HepG2 (cell line): ENCODE data around the gene CRYAB. TPM values are rescaled to one million over a fixed set of nuclear protein-coding genes. Genes with fewer than 3 reads are reported as not detected.
A peak's percentile ranks its signal among the peaks of the same experiment; 100 is the strongest.

Source experiments
- HDAC6 ChIP-seq: fragments of 200-600 bp; sonication (generic); IDR thresholded peaks from 2 replicates; pipeline ENCODE4 v1.7.0; 2017; ENCODE audit warnings: mild to moderate bottlenecking, antibody characterized with exemption, low read length, low read depth
- KLF12 ChIP-seq: sonication (generic); formaldehyde crosslinking; IDR thresholded peaks from 2 replicates; pipeline ENCODE4 v1.4.0; 2020; ENCODE audit warnings: missing genetic modification reagents, borderline replicate concordance
- PLRG1 ChIP-seq: fragments of 450-650 bp; conservative IDR thresholded peaks from 2 replicates; pipeline ENCODE4 v1.6.1; 2016
- ZBTB21 ChIP-seq: sonication (generic); formaldehyde crosslinking; IDR thresholded peaks from 2 replicates; pipeline ENCODE4 v1.4.0; 2020; ENCODE audit warnings: missing genetic modification reagents
- ZFP82 ChIP-seq: sonication (generic); formaldehyde crosslinking; IDR thresholded peaks from 2 replicates; pipeline ENCODE4 v1.5.1; 2020; ENCODE audit warnings: mild to moderate bottlenecking, missing genetic modification reagents, borderline replicate concordance
- ZMAT3 ChIP-seq: sonication (generic); formaldehyde crosslinking; conservative IDR thresholded peaks from 2 replicates; pipeline ENCODE4 v1.7.0; 2021; ENCODE audit warnings: missing genetic modification reagents
- ZMYM3 ChIP-seq: sonication (generic); formaldehyde crosslinking; IDR thresholded peaks from 2 replicates; pipeline ENCODE4 v1.5.1; 2020; ENCODE audit warnings: mild to moderate bottlenecking, missing genetic modification reagents
- ZNF234 ChIP-seq: sonication (generic); formaldehyde crosslinking; conservative IDR thresholded peaks from 2 replicates; pipeline ENCODE4 v1.5.1; 2020; ENCODE audit warnings: mild to moderate bottlenecking, missing genetic modification reagents
- ZNF263 ChIP-seq: sonication (generic); formaldehyde crosslinking; IDR thresholded peaks from 2 replicates; pipeline ENCODE4 v1.4.0; 2020; ENCODE audit warnings: missing genetic modification reagents
- ZNF552 ChIP-seq: sonication (generic); formaldehyde crosslinking; IDR thresholded peaks from 2 replicates; pipeline ENCODE4 v1.9.0; 2022; ENCODE audit warnings: missing genetic modification reagents, mild to moderate bottlenecking, borderline replicate concordance
- ZNF660 ChIP-seq: sonication (generic); formaldehyde crosslinking; IDR thresholded peaks from 2 replicates; pipeline ENCODE4 v1.5.1; 2020; ENCODE audit warnings: mild to moderate bottlenecking, low read depth, missing genetic modification reagents, borderline replicate concordance
- ZZZ3 ChIP-seq: sonication (generic); formaldehyde crosslinking; IDR thresholded peaks from 2 replicates; pipeline ENCODE4 v1.4.0; 2020; ENCODE audit warnings: missing genetic modification reagents, mild to moderate bottlenecking, borderline replicate concordance
- polyA plus RNA-seq, 8 experiments: library from polyadenylated mRNA; depleted of rRNA in 3 of 8; stranded (reverse) in 7 of 8; unstranded in 1 of 8; fragments of >200 nt; fragmentation: Illumina TruSeq in 4 of 8; extraction: Trizol in 4 of 8; gene quantifications; 2 replicates each; pipeline versions ENCODE4 v1.2.1 to v1.2.3, GENCODE V29; 2011 to 2016; ENCODE audit warnings: low read depth in 4 of 8, missing spikeins in 1 of 8, mixed read lengths in 1 of 8; ENCODE audit not compliant: insufficient read depth in 1 of 8
- total RNA-seq, 5 experiments: library from RNA; depleted of rRNA; stranded (reverse); fragments of >200 nt; fragmentation: Illumina TruSeq; extraction: Trizol; gene quantifications; 2 replicates each; pipeline ENCODE4 v1.2.3, GENCODE V29; 2016; ENCODE audit warnings: low read depth in 1 of 5
- TF ChIP-seq, protein P1 (sequence below): sonication (generic); formaldehyde crosslinking; IDR thresholded peaks from 2 replicates; pipeline ENCODE4 v1.5.1; 2020; ENCODE audit warnings: missing genetic modification reagents, mild to moderate bottlenecking, borderline replicate concordance
- TF ChIP-seq, protein P2 (sequence below): IDR thresholded peaks from 2 replicates; pipeline ENCODE4 v1.6.1; 2016; ENCODE audit warnings: missing compliant biosample characterization, missing genetic modification reagents, borderline replicate concordance
- TF ChIP-seq, protein P3 (sequence below): sonication (generic); formaldehyde crosslinking; IDR thresholded peaks from 2 replicates; pipeline ENCODE4 v1.4.0; 2020; ENCODE audit warnings: mild to moderate bottlenecking, missing genetic modification reagents
- TF ChIP-seq, protein P4 (sequence below): IDR thresholded peaks from 2 replicates; pipeline ENCODE4 v1.6.1; 2016; ENCODE audit warnings: low read depth
- TF ChIP-seq, protein P5 (sequence below): sonication (generic); formaldehyde crosslinking; IDR thresholded peaks from 2 replicates; pipeline ENCODE4 v1.5.0; 2020; ENCODE audit warnings: mild to moderate bottlenecking, missing genetic modification reagents, moderate library complexity
- TF ChIP-seq, protein P6 (sequence below): sonication (generic); formaldehyde crosslinking; IDR thresholded peaks from 2 replicates; pipeline ENCODE4 v1.5.0; 2020; ENCODE audit warnings: mild to moderate bottlenecking, missing genetic modification reagents

CRYAB gene
- total and polyA plus RNA-seq, 2 of the 13 experiments (the other 11 are each of a cell fraction or from before 2014, with no cell fraction given): 0.55 to 1.1 TPM

DNA sequence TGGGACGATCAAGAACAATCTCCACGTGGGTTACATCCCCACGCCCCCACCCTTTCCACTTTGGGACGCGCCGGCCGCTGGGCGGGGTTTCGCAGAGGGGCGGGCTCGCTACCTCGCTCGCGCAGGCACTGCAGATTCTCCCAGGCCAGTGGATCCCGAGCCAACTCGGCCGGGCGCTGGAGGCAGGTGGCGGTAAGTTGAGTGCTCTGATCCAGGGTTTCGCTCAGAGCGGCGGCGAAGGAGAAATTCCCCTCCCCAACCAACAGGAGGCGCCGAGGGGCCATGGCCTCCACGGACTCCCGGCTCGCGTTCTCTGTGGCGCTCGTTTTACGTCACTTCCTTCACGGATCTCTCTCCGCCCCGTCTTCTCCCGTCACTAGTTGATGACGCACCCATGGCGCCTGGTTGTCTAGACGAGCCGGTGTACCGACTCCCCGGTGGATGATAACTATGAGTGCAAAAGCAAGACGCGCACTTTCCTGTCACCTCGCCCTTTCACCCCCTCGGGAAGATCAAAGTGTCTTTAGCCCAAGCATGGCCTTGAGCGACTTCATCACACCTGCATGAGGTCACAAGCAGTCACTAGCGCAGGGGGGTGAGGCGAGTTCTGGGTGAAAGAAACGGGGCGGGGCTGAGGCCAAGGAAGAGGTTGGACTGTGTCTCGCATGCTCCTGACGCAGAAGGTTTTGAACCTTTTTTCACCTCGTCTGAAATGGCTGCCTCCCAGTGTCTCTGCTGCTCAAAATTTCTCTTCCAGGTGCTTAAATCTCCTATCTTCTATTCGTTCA lies 32.5 kb downstream of the CRYAB start, which contains the start of the genes CFAP68 and FDXACB1 (continued):
- no peak for TF ChIP-seq ZNF660
- peak; percentile 78; the same call in 1 of the 2 replicates for TF ChIP-seq KLF12 (CRISPR knock-in tag)
- TF ChIP-seq ZNF552 (CRISPR knock-in tag): no peak
- no peak for TF ChIP-seq ZNF234 (CRISPR knock-in tag)
- TF ChIP-seq PLRG1: no peak
- TF ChIP-seq, protein P1, sequence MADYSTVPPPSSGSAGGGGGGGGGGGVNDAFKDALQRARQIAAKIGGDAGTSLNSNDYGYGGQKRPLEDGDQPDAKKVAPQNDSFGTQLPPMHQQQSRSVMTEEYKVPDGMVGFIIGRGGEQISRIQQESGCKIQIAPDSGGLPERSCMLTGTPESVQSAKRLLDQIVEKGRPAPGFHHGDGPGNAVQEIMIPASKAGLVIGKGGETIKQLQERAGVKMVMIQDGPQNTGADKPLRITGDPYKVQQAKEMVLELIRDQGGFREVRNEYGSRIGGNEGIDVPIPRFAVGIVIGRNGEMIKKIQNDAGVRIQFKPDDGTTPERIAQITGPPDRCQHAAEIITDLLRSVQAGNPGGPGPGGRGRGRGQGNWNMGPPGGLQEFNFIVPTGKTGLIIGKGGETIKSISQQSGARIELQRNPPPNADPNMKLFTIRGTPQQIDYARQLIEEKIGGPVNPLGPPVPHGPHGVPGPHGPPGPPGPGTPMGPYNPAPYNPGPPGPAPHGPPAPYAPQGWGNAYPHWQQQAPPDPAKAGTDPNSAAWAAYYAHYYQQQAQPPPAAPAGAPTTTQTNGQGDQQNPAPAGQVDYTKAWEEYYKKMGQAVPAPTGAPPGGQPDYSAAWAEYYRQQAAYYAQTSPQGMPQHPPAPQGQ (CRISPR knock-in tag): no peak
- TF ChIP-seq, protein P2, sequence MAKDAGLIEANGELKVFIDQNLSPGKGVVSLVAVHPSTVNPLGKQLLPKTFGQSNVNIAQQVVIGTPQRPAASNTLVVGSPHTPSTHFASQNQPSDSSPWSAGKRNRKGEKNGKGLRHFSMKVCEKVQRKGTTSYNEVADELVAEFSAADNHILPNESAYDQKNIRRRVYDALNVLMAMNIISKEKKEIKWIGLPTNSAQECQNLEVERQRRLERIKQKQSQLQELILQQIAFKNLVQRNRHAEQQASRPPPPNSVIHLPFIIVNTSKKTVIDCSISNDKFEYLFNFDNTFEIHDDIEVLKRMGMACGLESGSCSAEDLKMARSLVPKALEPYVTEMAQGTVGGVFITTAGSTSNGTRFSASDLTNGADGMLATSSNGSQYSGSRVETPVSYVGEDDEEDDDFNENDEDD (CRISPR knock-in tag): peak; percentile 66; the same call in 1 of the 2 replicates
- TF ChIP-seq ZMAT3 (CRISPR knock-in tag): 0 out of 2 replicates have a peak, but pooled peaks have one; percentile 27
- TF ChIP-seq, protein P3, sequence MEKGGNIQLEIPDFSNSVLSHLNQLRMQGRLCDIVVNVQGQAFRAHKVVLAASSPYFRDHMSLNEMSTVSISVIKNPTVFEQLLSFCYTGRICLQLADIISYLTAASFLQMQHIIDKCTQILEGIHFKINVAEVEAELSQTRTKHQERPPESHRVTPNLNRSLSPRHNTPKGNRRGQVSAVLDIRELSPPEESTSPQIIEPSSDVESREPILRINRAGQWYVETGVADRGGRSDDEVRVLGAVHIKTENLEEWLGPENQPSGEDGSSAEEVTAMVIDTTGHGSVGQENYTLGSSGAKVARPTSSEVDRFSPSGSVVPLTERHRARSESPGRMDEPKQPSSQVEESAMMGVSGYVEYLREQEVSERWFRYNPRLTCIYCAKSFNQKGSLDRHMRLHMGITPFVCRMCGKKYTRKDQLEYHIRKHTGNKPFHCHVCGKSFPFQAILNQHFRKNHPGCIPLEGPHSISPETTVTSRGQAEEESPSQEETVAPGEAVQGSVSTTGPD (CRISPR knock-in tag): no peak; the same call in 1 of the 2 replicates
- TF ChIP-seq, protein P4, sequence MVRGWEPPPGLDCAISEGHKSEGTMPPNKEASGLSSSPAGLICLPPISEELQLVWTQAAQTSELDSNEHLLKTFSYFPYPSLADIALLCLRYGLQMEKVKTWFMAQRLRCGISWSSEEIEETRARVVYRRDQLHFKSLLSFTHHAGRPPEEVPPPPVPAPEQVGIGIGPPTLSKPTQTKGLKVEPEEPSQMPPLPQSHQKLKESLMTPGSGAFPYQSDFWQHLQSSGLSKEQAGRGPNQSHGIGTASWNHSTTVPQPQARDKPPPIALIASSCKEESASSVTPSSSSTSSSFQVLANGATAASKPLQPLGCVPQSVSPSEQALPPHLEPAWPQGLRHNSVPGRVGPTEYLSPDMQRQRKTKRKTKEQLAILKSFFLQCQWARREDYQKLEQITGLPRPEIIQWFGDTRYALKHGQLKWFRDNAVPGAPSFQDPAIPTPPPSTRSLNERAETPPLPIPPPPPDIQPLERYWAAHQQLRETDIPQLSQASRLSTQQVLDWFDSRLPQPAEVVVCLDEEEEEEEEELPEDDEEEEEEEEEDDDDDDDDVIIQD (CRISPR knock-in tag): peak; percentile 42; the same call in 1 of the 2 replicates
- 0 out of 2 replicates have a peak, but pooled peaks have one; percentile 15 for TF ChIP-seq ZNF263 (CRISPR knock-in tag)
- TF ChIP-seq ZBTB21 (CRISPR knock-in tag): peak; percentile 97
- TF ChIP-seq ZZZ3 (CRISPR knock-in tag): no peak; the same call in none of the 2 replicates
- TF ChIP-seq ZFP82: 0 out of 2 replicates have a peak, but pooled peaks have one; percentile 80
- no peak for TF ChIP-seq HDAC6
- TF ChIP-seq ZMYM3 (CRISPR knock-in tag): peak; percentile 42; the same call in 1 of the 2 replicates
- TF ChIP-seq, protein P5, sequence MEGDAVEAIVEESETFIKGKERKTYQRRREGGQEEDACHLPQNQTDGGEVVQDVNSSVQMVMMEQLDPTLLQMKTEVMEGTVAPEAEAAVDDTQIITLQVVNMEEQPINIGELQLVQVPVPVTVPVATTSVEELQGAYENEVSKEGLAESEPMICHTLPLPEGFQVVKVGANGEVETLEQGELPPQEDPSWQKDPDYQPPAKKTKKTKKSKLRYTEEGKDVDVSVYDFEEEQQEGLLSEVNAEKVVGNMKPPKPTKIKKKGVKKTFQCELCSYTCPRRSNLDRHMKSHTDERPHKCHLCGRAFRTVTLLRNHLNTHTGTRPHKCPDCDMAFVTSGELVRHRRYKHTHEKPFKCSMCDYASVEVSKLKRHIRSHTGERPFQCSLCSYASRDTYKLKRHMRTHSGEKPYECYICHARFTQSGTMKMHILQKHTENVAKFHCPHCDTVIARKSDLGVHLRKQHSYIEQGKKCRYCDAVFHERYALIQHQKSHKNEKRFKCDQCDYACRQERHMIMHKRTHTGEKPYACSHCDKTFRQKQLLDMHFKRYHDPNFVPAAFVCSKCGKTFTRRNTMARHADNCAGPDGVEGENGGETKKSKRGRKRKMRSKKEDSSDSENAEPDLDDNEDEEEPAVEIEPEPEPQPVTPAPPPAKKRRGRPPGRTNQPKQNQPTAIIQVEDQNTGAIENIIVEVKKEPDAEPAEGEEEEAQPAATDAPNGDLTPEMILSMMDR (CRISPR knock-in tag): peak; percentile 99
- TF ChIP-seq, protein P6, sequence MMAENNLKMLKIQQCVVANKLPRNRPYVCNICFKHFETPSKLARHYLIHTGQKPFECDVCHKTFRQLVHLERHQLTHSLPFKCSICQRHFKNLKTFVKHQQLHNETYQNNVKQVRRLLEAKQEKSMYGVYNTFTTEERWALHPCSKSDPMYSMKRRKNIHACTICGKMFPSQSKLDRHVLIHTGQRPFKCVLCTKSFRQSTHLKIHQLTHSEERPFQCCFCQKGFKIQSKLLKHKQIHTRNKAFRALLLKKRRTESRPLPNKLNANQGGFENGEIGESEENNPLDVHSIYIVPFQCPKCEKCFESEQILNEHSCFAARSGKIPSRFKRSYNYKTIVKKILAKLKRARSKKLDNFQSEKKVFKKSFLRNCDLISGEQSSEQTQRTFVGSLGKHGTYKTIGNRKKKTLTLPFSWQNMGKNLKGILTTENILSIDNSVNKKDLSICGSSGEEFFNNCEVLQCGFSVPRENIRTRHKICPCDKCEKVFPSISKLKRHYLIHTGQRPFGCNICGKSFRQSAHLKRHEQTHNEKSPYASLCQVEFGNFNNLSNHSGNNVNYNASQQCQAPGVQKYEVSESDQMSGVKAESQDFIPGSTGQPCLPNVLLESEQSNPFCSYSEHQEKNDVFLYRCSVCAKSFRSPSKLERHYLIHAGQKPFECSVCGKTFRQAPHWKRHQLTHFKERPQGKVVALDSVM (CRISPR knock-in tag): peak; percentile 88
